Heart left ventricle (tissue), 16 donors: Measurements from ENCODE around the gene ACOD1. TPM values are rescaled to one million over a fixed set of nuclear protein-coding genes. Genes with fewer than 3 reads are reported as not detected.

Experiments used
- ATAC-seq, 4 donors: fragments of 200-7000 bp; cut with Tn5 transposase; one replicate each; pipeline ENCODE4 v1.9.1; 2020 to 2022; ENCODE audit warnings: moderate library complexity in 4 of 4, mild to moderate bottlenecking in 3 of 4, moderate number of reproducible peaks in 1 of 4
- DNase-seq, 5 donors: peaks; one replicate each; pipeline ENCODE4 v3.0.0-alpha.2; 2020
- H3K27ac ChIP-seq, 12 donors: fragments of 200-600 bp; sonication (generic) in 4 of 12; one replicate each; pipeline versions ENCODE4 v1.5.0 to v1.8.0; 2016 to 2022; ENCODE audit warnings: mild to moderate bottlenecking in 2 of 12
- H3K27me3 ChIP-seq, 9 donors: fragments of 200-600 bp; sonication (generic) in 2 of 9; one replicate each; pipeline versions ENCODE4 v1.5.1 to v1.8.0; 2016 to 2022; ENCODE audit warnings: mild to moderate bottlenecking in 3 of 9
- H3K36me3 ChIP-seq, 9 donors: fragments of 200-600 bp; sonication (generic) in 2 of 9; one replicate each; pipeline versions ENCODE4 v1.5.0 to v1.8.0; 2018 to 2022; ENCODE audit warnings: mild to moderate bottlenecking in 2 of 9
- H3K4me1 ChIP-seq, 12 donors: fragments of 200-600 bp; sonication (generic) in 4 of 12; one replicate each; pipeline versions ENCODE4 v1.5.0 to v1.8.0; 2016 to 2022; ENCODE audit warnings: mild to moderate bottlenecking in 3 of 12
- H3K4me3 ChIP-seq, 12 donors: fragments of 200-600 bp; sonication (generic) in 4 of 12; one replicate each; pipeline versions ENCODE4 v1.5.0 to v1.8.0; 2017 to 2022; ENCODE audit warnings: mild to moderate bottlenecking in 9 of 12, moderate library complexity in 4 of 12
- H3K9me3 ChIP-seq, 12 donors: fragments of 200-600 bp; sonication (generic) in 4 of 12; one replicate each; pipeline versions ENCODE4 v1.5.0 to v1.8.0; 2016 to 2022; ENCODE audit warnings: mild to moderate bottlenecking in 1 of 12
- POLR2A ChIP-seq, 2 donors: fragments of 450-650 bp; IDR thresholded peaks; one replicate each; pipeline ENCODE4 v1.6.1; 2017; ENCODE audit warnings: antibody characterized with exemption in 2 of 2, mild to moderate bottlenecking in 2 of 2, moderate library complexity in 2 of 2
- WGBS, 4 donors: extraction: QIAGEN DNeasy Blood & Tissue Kit in 2 of 4; methylation state at CpG; one replicate each; pipeline versions ENCODE4 v1.1.5 to v1.1.7; 2013 to 2018; 5-methylcytosine and 5-hydroxymethylcytosine counted together
- intact Hi-C, 10 donors: fragments of 100-400 bp; cut with DNase I; formaldehyde crosslinking; loops; one replicate each; pipeline versions ENCODE4 v1.11.1 to v1.14.2; 2022
- polyA plus RNA-seq, 2 donors: library from polyadenylated mRNA; stranded (reverse); fragments of 200-250 nt; gene quantifications; one replicate each; pipeline ENCODE4 v1.2.3, GENCODE V29; 2013
- total RNA-seq, 9 donors: library from RNA; depleted of rRNA in 2 of 9; stranded (reverse); fragments of >200 nt in 2 of 9; fragmentation: NEBNext Ultra II Directional in 3 of 9; extraction: Animal tissue kit (Norgen Biotek cat#: 25700) in 3 of 9; gene quantifications; one replicate each; pipeline versions ENCODE4 v1.1.0 to v1.2.4, GENCODE V29; 2016 to 2023
- TF ChIP-seq, protein P1 (sequence below), 12 donors: fragments of 200-600 bp; sonication (generic) in 4 of 12; IDR thresholded peaks; one replicate each; pipeline versions ENCODE4 v1.5.0 to v1.8.0; 2018 to 2022; ENCODE audit warnings: antibody characterized with exemption in 12 of 12, mild to moderate bottlenecking in 5 of 12
- donor health status: ischemic (EF 13 %, LVEDD 7.1; RV severe dilation, severe dysfunction).
- donor health status: healthy with polysubstance abuse.
- donor health status: DM: no; HTN: yes; CAD: no.
- donor health status: DM: no; HTN: no; CAD: no.
- donor health status: ischemic (EF 25% LVEDD 6.9; RV normal size, moderate dysfunction).
- donor health status: ischemic (EF 25% LVEDD 5.7; RV mildly dilated, moderate dysfunction).
- donor health status: healthy.
- donor health status: DM: yes; HTN: yes; CAD: no.
- donor health status: ischemic (EF 35%, LVEDD 5.7; RV mildly dilated, moderate dysfunction).
- donor health status: nonischemic (EF 11% LVEDD 7.7; RV severe dilation, severe dysfunction).
- donor health status: DM: yes; HTN: yes; CAD: no.
- donor health status: PGD.
- donor health status: ischemic (EF 29% LVEDD 5.4; RV normal size, mild dysfunction).
- donor health status: nonischemic (EF 23%, LVEDD 6.1; RV moderate dilation, normal function).

ACOD1 gene
- total and polyA plus RNA-seq, 11 donors, result 0.91 TPM; not detected in 10

- no peak overlapping the region for H3K4me3 ChIP-seq
- intact Hi-C loops, result no loop called here
- H3K27me3 ChIP-seq, result no peaks in the 10 kb centered on the region
- ATAC-seq (peak in 1 of 4 donors; percentile 14), DNase-seq (no peak)
- H3K9me3 ChIP-seq, result no peaks in the 10 kb centered on the region
- H3K27ac ChIP-seq, result peak overlapping the region in 1 of 12 donors; percentile 34
- peaks cover 0 to 50% (median 13%) of the 10 kb centered on the region in 12 donors for H3K4me1 ChIP-seq
- 60 to 65% (median 63%) methylated on average over 4 of the region's 4 CpGs for WGBS, 4 donors
- TF ChIP-seq POLR2A (IDR thresholded peaks at IDR 0.05), result no peak
- peaks cover 0 to 85% (median 62%) of the 10 kb centered on the region in 9 donors for H3K36me3 ChIP-seq
Measured at GRCh38 chr13:77001540-77001939, 53.2 kb downstream of the ACOD1 start.

- peak overlapping the region in 2 of 12 donors; percentile 19 to 34 for H3K27ac ChIP-seq
Measured at GRCh38 chr13:77001963-77002587, 53.8 kb downstream of the ACOD1 start.

DNA sequence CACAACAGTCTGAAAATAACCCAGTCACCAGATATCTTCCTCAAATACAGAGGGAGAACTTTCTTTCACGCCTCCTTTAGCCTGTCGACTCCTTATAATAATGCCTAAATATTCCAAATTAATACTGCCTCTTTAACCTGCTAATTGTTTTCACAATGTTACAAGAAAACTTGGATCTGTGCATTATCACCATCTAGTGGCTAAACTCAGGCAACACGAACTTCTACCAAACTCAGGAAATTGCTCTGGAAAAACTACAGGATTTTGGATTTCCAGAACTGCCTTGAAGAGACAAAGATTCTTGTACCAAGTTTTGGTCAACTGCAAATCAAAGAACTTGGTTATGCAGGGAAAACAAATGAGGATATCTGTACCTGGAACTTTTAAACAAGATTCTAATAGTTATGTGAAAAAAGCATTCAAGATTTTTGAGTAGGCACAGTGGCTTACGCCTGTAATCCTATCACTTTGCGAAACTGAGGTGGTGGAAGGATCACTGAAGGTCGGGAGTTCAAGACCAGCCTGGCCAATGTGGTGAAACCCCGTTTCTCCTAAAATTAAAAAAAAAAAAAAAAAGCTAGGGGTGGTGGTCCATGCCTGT lies 54.4 kb downstream of the ACOD1 start:
- no peak for TF ChIP-seq POLR2A (IDR thresholded peaks at IDR 0.05)
- TF ChIP-seq, protein P1, sequence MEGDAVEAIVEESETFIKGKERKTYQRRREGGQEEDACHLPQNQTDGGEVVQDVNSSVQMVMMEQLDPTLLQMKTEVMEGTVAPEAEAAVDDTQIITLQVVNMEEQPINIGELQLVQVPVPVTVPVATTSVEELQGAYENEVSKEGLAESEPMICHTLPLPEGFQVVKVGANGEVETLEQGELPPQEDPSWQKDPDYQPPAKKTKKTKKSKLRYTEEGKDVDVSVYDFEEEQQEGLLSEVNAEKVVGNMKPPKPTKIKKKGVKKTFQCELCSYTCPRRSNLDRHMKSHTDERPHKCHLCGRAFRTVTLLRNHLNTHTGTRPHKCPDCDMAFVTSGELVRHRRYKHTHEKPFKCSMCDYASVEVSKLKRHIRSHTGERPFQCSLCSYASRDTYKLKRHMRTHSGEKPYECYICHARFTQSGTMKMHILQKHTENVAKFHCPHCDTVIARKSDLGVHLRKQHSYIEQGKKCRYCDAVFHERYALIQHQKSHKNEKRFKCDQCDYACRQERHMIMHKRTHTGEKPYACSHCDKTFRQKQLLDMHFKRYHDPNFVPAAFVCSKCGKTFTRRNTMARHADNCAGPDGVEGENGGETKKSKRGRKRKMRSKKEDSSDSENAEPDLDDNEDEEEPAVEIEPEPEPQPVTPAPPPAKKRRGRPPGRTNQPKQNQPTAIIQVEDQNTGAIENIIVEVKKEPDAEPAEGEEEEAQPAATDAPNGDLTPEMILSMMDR (IDR thresholded peaks at IDR 0.05), result peak; percentile 22 to 69 (median 54)
- no peaks in the 10 kb centered on the region for H3K9me3 ChIP-seq
- peaks cover 0 to 87% (median 61%) of the 10 kb centered on the region in 9 donors for H3K36me3 ChIP-seq
- no peaks in the 10 kb centered on the region for H3K27me3 ChIP-seq
- peak in 2 of 4 donors; percentile 25 to 38 for ATAC-seq
- peak overlapping the region in 2 of 12 donors; percentile 19 to 34 for H3K27ac ChIP-seq
- WGBS, 4 donors, result 54 to 67% (median 62%) methylated on average over 7 of the region's 7 CpGs
- DNase-seq, result no peak
- peaks cover 0 to 50% (median 13%) of the 10 kb centered on the region in 12 donors for H3K4me1 ChIP-seq
- intact Hi-C loops, result no loop called here
- no peak overlapping the region for H3K4me3 ChIP-seq

More at GRCh38 chr13:77001963-77002587, 53.8 kb downstream of the ACOD1 start:
- TF ChIP-seq, protein P1 (IDR thresholded peaks at IDR 0.05), result no peak
- no peak for TF ChIP-seq POLR2A (IDR thresholded peaks at IDR 0.05)
- Histone ChIP-seq H3K4me1 (peaks cover 0 to 50% (median 13%) of the 10 kb centered on the region in 12 donors), H3K27me3 (no peaks in the 10 kb centered on the region), H3K36me3 (peaks cover 0 to 87% (median 61%) of the 10 kb centered on the region in 9 donors), H3K9me3 (no peaks in the 10 kb centered on the region), H3K4me3 (no peak overlapping the region)
- intact Hi-C loops, result no loop called here
- ATAC-seq, result peak in 1 of 4 donors; percentile 36
- no peak for DNase-seq
- WGBS, 4 donors, result 38 to 55% (median 47%) methylated on average over 4 of the region's 4 CpGs

Other genes with a start within 250 kb of the ACOD1 start
- 10 to 100 TPM; 29.5 to 84.4 (median 44.1) TPM for gene KCTD12, start 62.1 kb upstream of the ACOD1 start, total RNA-seq
- 10 to 100 TPM; 10.1 to 21.7 TPM for gene KCTD12, start 62.1 kb upstream of the ACOD1 start, polyA plus RNA-seq
- 10 to 100 TPM; 12.3 to 19.1 (median 15.9) TPM for gene CLN5, start 43.6 kb downstream of the ACOD1 start, total RNA-seq
- gene CLN5, start 43.6 kb downstream of the ACOD1 start, polyA plus RNA-seq, result 10 to 100 TPM; 11.8 to 18.2 TPM
- 10 to 100 TPM; 27.5 to 50.0 (median 32.1) TPM for gene FBXL3, start 78.6 kb downstream of the ACOD1 start, total RNA-seq
- gene FBXL3, start 78.6 kb downstream of the ACOD1 start, polyA plus RNA-seq, result 10 to 100 TPM; 11.8 to 27.2 TPM